Mucosa of descending colon (tissue), 3 donors: ENCODE measurements around the gene GGT5. TPM values are rescaled to one million over a fixed set of nuclear protein-coding genes. Genes with fewer than 3 reads are reported as not detected.
"Not testable (repeated sequence)": the region's sequence is repeated elsewhere in the genome, so short reads cannot be mapped to it uniquely, and the experiment has no call there.

Source experiments
- ATAC-seq: fragments of 200-7000 bp; cut with Tn5 transposase; one replicate; pipeline ENCODE4 v1.9.1; 2020; ENCODE audit warnings: mild to moderate bottlenecking, moderate library complexity
- DNase-seq, 3 donors: peaks; one replicate each; pipeline ENCODE4 v3.0.0-alpha.2; 2020
- H3K36me3 ChIP-seq: fragments of 200-600 bp; one replicate; pipeline ENCODE4 v1.8.0; 2021; ENCODE audit warnings: low read depth, mild to moderate bottlenecking
- H3K4me1 ChIP-seq: fragments of 200-600 bp; one replicate; pipeline ENCODE4 v1.8.0; 2021; ENCODE audit warnings: low read depth, mild to moderate bottlenecking
- H3K4me3 ChIP-seq: fragments of 200-600 bp; one replicate; pipeline ENCODE4 v1.8.0; 2021; ENCODE audit warnings: mild to moderate bottlenecking
- H3K9me3 ChIP-seq: fragments of 200-600 bp; one replicate; pipeline ENCODE4 v1.8.0; 2021; ENCODE audit warnings: mild to moderate bottlenecking
- CTCF ChIP-seq: fragments of 200-600 bp; IDR thresholded peaks from one replicate; pipeline ENCODE4 v1.8.0; 2022; ENCODE audit warnings: antibody characterized with exemption, mild to moderate bottlenecking
- intact Hi-C, 2 donors: fragments of 100-400 bp; cut with DNase I in 1 of 2; cut with micrococcal nuclease in 1 of 2; formaldehyde crosslinking; loops; one replicate each; pipeline versions ENCODE4 v1.11.0 to v1.11.1; 2022; cut with DNase I, micrococcal nuclease
- total RNA-seq, 3 donors: library from RNA; stranded (reverse); fragmentation: NEBNext Ultra II Directional in 2 of 3; extraction: Animal tissue kit (Norgen Biotek cat#: 25700) in 2 of 3; gene quantifications; one replicate each; pipeline versions ENCODE4 v1.2.1 to v1.2.4, GENCODE V29; 2021 to 2023
- donor health status: DM: no; HTN: no; CAD: no; lungs with moderate emphysema.
- donor health status: DM: no; HTN: no; CAD: no.
- donor health status: DM: no; HTN: yes; CAD: no.

Gene GGT5
- total RNA-seq, 3 donors from 2014 or later = 2.3 to 14.7 (median 6.6) TPM

GRCh38 chr22:24271386-24271854 is 26.5 kb upstream of the GGT5 start:
- TF ChIP-seq CTCF = no peak

GRCh38 chr22:24270556-24271385 is 25.9 kb upstream of the GGT5 start, which contains the start of gene SPECC1L:
Gene SPECC1L (plus strand): TSS chr22:24270831. CDS start chr22:24302232, 31,401 bp downstream.
- H3K4me1 ChIP-seq = peaks cover 26% of the 10 kb centered on the region
- H3K9me3 ChIP-seq = no peaks in the 10 kb centered on the region
- intact Hi-C loops = no loop called here
- TF ChIP-seq CTCF = peak; percentile 12
- H3K36me3 ChIP-seq = no peaks in the 10 kb centered on the region
- H3K4me3 ChIP-seq = peak within 1 kb of the TSS; percentile 97
- ATAC-seq (peak; percentile 99), DNase-seq (peak; percentile 93 to 96 (median 94))

More at GRCh38 chr22:24271386-24271854, 26.5 kb upstream of the GGT5 start:
- peak in 1 of 3 donors; percentile 59 for DNase-seq
- no peak for ATAC-seq
- Histone ChIP-seq H3K4me1 (peaks cover 26% of the 10 kb centered on the region), H3K9me3 (no peaks in the 10 kb centered on the region), H3K36me3 (no peaks in the 10 kb centered on the region), H3K4me3 (peak overlapping the region; percentile 97)
- intact Hi-C loops = no loop called here

- H3K9me3 ChIP-seq, H3K4me1 ChIP-seq, H3K36me3 ChIP-seq, ATAC-seq, DNase-seq, intact Hi-C loops, H3K4me3 ChIP-seq: not testable (repeated sequence)
Measured at GRCh38 chr22:24266495-24266894, 21.6 kb upstream of the GGT5 start.

- no peak for ATAC-seq
- no peak for TF ChIP-seq CTCF
- H3K4me1 ChIP-seq = peaks cover 2% of the 10 kb centered on the region
- intact Hi-C loops = no loop called here
- no peaks in the 10 kb centered on the region for H3K36me3 ChIP-seq
- DNase-seq = no peak
- no peak overlapping the region for H3K4me3 ChIP-seq
- no peaks in the 10 kb centered on the region for H3K9me3 ChIP-seq
Measured at GRCh38 chr22:24265734-24266133, 20.9 kb upstream of the GGT5 start.

GRCh38 chr22:24264329-24264896 is 19.5 kb upstream of the GGT5 start:
- H3K9me3 ChIP-seq, ATAC-seq, intact Hi-C loops, H3K4me1 ChIP-seq, DNase-seq, H3K36me3 ChIP-seq, H3K4me3 ChIP-seq: not testable (repeated sequence)

- H3K4me3 ChIP-seq, DNase-seq, ATAC-seq, H3K4me1 ChIP-seq, H3K36me3 ChIP-seq, H3K9me3 ChIP-seq, intact Hi-C loops: not testable (repeated sequence)
Measured at GRCh38 chr22:24263479-24263878, 18.6 kb upstream of the GGT5 start.

- H3K9me3 ChIP-seq, H3K4me3 ChIP-seq, H3K36me3 ChIP-seq, ATAC-seq, intact Hi-C loops, DNase-seq, H3K4me1 ChIP-seq: not testable (repeated sequence)
Measured at GRCh38 chr22:24262185-24262749, 17.4 kb upstream of the GGT5 start.

- ATAC-seq (peak; percentile 56), DNase-seq (peak in 2 of 3 donors; percentile 76 to 77)
- H3K4me1 ChIP-seq, H3K4me3 ChIP-seq, intact Hi-C loops, H3K9me3 ChIP-seq, H3K36me3 ChIP-seq: not testable (repeated sequence)
Measured at GRCh38 chr22:24259459-24259858, 14.6 kb upstream of the GGT5 start.

- H3K36me3 ChIP-seq, ATAC-seq, DNase-seq, H3K4me1 ChIP-seq, intact Hi-C loops, H3K9me3 ChIP-seq, H3K4me3 ChIP-seq: not testable (repeated sequence)
Measured at GRCh38 chr22:24256736-24257135, 11.9 kb upstream of the GGT5 start.

GRCh38 chr22:24256136-24256535 is 11.3 kb upstream of the GGT5 start:
- H3K4me3 ChIP-seq, H3K36me3 ChIP-seq, ATAC-seq, H3K9me3 ChIP-seq, H3K4me1 ChIP-seq, DNase-seq, intact Hi-C loops: not testable (repeated sequence)

GRCh38 chr22:24253126-24253525 is 8.2 kb upstream of the GGT5 start:
- H3K4me3 ChIP-seq, H3K4me1 ChIP-seq, DNase-seq, intact Hi-C loops, H3K9me3 ChIP-seq, ATAC-seq, H3K36me3 ChIP-seq: not testable (repeated sequence)
